Measurements from ENCODE around the gene SLC25A11. TPM values are rescaled to one million over a fixed set of nuclear protein-coding genes. Genes with fewer than 3 reads are reported as not detected.

SLC25A11 gene
- total RNA-seq, 2 experiments from 2014 or later: 91.7 to 92.9 TPM

GRCh38 chr17:4893721-4894560 lies 45.9 kb downstream of the SLC25A11 start:
- ChIA-PET POLR2A (no interaction called here), CTCF (interaction anchor here (1.4 kb wide), 1 partner anchor 104 kb away, joined by 6 read pairs; the partner anchor contains the start of gene GLTPD2)

DNA sequence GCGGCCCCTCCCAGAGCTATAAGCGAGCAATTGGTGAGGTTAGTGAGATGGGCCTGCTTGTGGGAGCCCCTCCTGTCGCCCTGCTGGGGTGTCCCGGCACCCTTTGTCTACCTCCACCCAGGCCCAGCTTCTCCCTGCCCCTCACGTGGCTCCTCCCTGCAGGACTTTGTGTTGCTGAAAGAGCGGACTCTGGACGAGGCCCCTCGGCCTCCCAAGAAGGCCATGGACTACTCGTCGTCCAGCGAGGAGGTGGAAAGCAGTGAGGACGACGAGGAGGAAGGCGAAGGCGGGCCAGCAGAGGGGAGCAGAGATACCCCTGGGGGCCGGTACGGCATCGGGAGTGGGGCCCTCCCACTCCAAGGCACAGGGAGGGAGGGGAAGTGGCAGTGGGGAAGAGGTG lies 46.6 kb downstream of the SLC25A11 start:
- CTCF ChIA-PET: no interaction called here
- POLR2A ChIA-PET: no interaction called here

GRCh38 chr17:4892499-4893221 lies 47.2 kb downstream of the SLC25A11 start:
- ChIA-PET CTCF (no interaction called here), POLR2A (no interaction called here)

- ChIA-PET POLR2A (no interaction called here), CTCF (interaction anchor here (0.5 to 1.0 kb wide), 2 partner anchors 109 to 223 kb away, joined by 4 read pairs; no protein-coding TSS in a partner anchor)
Measured at GRCh38 chr17:4891411-4892410, 48.1 kb downstream of the SLC25A11 start.

- POLR2A ChIA-PET: no interaction called here
- CTCF ChIA-PET: interaction anchor here (0.8 to 2.9 kb wide), 4 partner anchors 12 to 115 kb away, joined by 3 to 10 read pairs (median 3); partner anchors contain the start of gene C17orf107
Measured at GRCh38 chr17:4887581-4887980, 52.3 kb downstream of the SLC25A11 start.

Other genes starting within 250 kb of the SLC25A11 start
- gene PELP1, start 235.9 kb downstream of the SLC25A11 start, total RNA-seq: 100 to 1,000 TPM; 118 to 119 TPM
- gene ARRB2, start 229.4 kb downstream of the SLC25A11 start, total RNA-seq: 100 to 1,000 TPM; 183 to 193 TPM
- gene MED11, start 208.6 kb downstream of the SLC25A11 start, total RNA-seq: 10 to 100 TPM; 22.1 to 22.9 TPM
- not detected for gene ZMYND15, start 200.2 kb downstream of the SLC25A11 start, total RNA-seq
- 1 to 10 TPM; 1.6 to 1.7 TPM for gene CXCL16, start 200.1 kb downstream of the SLC25A11 start, total RNA-seq
- not detected for gene TM4SF5, start 168.2 kb downstream of the SLC25A11 start, total RNA-seq
- gene VMO1, start 153.7 kb downstream of the SLC25A11 start, total RNA-seq: under 1 TPM; 0.29 to 0.32 TPM
- not detected for gene GLTPD2, start 151.1 kb downstream of the SLC25A11 start, total RNA-seq
- gene PSMB6, start 143.9 kb downstream of the SLC25A11 start, total RNA-seq: 100 to 1,000 TPM; 183 to 184 TPM
- 10 to 100 TPM in 1 of 2 experiments, 1 to 10 TPM in 1; 10.0 to 12.6 TPM for gene PLD2, start 132.9 kb downstream of the SLC25A11 start, total RNA-seq
- gene MINK1, start 106.7 kb downstream of the SLC25A11 start, total RNA-seq: 10 to 100 TPM; 46.8 to 48.5 TPM
- 1 to 10 TPM; 2.8 to 3.2 TPM for gene C17orf107, start 40.5 kb downstream of the SLC25A11 start, total RNA-seq
- gene CHRNE, start 36.9 kb downstream of the SLC25A11 start, total RNA-seq: under 1 TPM; 0.38 to 0.42 TPM
- not detected for gene GP1BA, start 7.8 kb downstream of the SLC25A11 start, total RNA-seq
- gene RNF167, start 222 bp upstream of the SLC25A11 start, total RNA-seq: 100 to 1,000 TPM; 179 to 192 TPM
- gene PFN1, start 8.5 kb upstream of the SLC25A11 start, total RNA-seq: 1,000 to 10,000 TPM; 1,847 to 1,866 TPM
- gene ENO3, start 11.1 kb upstream of the SLC25A11 start, total RNA-seq: 10 to 100 TPM; 28.2 to 31.5 TPM
- gene SPAG7, start 27.8 kb upstream of the SLC25A11 start, total RNA-seq: 10 to 100 TPM; 64.0 to 64.8 TPM
- gene CAMTA2, start 47.6 kb upstream of the SLC25A11 start, total RNA-seq: 100 to 1,000 TPM; 120 to 125 TPM
- under 1 TPM; 0.30 to 0.31 TPM for gene INCA1, start 57.5 kb upstream of the SLC25A11 start, total RNA-seq
- gene KIF1C, start 57.9 kb upstream of the SLC25A11 start, total RNA-seq: 10 to 100 TPM; 72.7 to 77.3 TPM
- under 1 TPM; 0.21 to 0.32 TPM for gene SLC52A1, start 95.4 kb upstream of the SLC25A11 start, total RNA-seq
- 1 to 10 TPM; 2.6 to 2.7 TPM for gene ZFP3, start 138.4 kb upstream of the SLC25A11 start, total RNA-seq
- gene ZNF232, start 171.8 kb upstream of the SLC25A11 start, total RNA-seq: 10 to 100 TPM; 23.9 to 24.8 TPM
- under 1 TPM; 0.04 TPM for gene USP6, start 176.0 kb upstream of the SLC25A11 start, total RNA-seq